H1 (cell line): ENCODE results near the gene TMTC2. TPM values are rescaled to one million over a fixed set of nuclear protein-coding genes. Genes with fewer than 3 reads are reported as not detected.

Experiments
- CTCF ChIA-PET: fragments of 300-600 bp; sonication (Branson Sonifier 250); formaldehyde crosslinking; loops from one replicate; lab custom pipeline; 2021; ENCODE audit not compliant: partially characterized antibody; lab: Charles Lee
- POLR2A ChIA-PET: fragments of 300-600 bp; sonication (Branson Sonifier 250); formaldehyde crosslinking; loops from one replicate; lab custom pipeline; 2021; ENCODE audit warnings: inconsistent platforms; ENCODE audit not compliant: partially characterized antibody; lab: Charles Lee
- DNase-seq, 2 experiments: peaks; one replicate each; pipeline versions ENCODE4 v3.0.0 to v3.0.0-alpha.2; 2010 to 2022; ENCODE audit warnings: low spot score in 2 of 2, low read depth in 1 of 2, mixed read lengths in 1 of 2
- FAIRE-seq: peaks from 2 replicates; lab custom pipeline; 2011; peaks lifted over from hg19 to GRCh38; lab: Jason Lieb, UNC
- H2AFZ ChIP-seq: 2 replicates; pipeline ENCODE4 v1.8.1; 2012; ENCODE audit warnings: low read length, inconsistent platforms
- H2AK5ac ChIP-seq: 2 replicates; pipeline ENCODE4 v1.6.1; 2013; ENCODE audit warnings: low read depth, low read length
- H2BK120ac ChIP-seq: replicated peaks from 2 replicates; pipeline ENCODE3; 2013; ENCODE audit warnings: low read depth, low read length, inconsistent platforms
- H2BK12ac ChIP-seq: 2 replicates; pipeline ENCODE4 v1.6.1; 2013; ENCODE audit warnings: low read depth, low read length
- H2BK15ac ChIP-seq: 2 replicates; pipeline ENCODE4 v1.6.1; 2013; ENCODE audit warnings: low read length
- H2BK20ac ChIP-seq: 2 replicates; pipeline ENCODE4 v1.6.1; 2013; ENCODE audit warnings: low read length
- H2BK5ac ChIP-seq: 2 replicates; pipeline ENCODE4 v1.6.1; 2013; ENCODE audit warnings: low read depth, low read length
- H3K14ac ChIP-seq: 2 replicates; pipeline ENCODE4 v1.6.1; 2013; ENCODE audit warnings: inconsistent platforms; ENCODE audit not compliant: insufficient read length
- H3K18ac ChIP-seq: 2 replicates; pipeline ENCODE4 v1.6.1; 2013; ENCODE audit warnings: low read length; ENCODE audit errors: extremely low read depth
- H3K23ac ChIP-seq: 2 replicates; pipeline ENCODE4 v1.6.1; 2013; ENCODE audit warnings: inconsistent platforms; ENCODE audit not compliant: insufficient read length
- H3K23me2 ChIP-seq: 2 replicates; pipeline ENCODE4 v1.6.1; 2013; ENCODE audit warnings: low read depth, low read length
- H3K27ac ChIP-seq: 2 replicates; pipeline ENCODE4 v1.6.1; 2011; ENCODE audit warnings: low read depth, low read length, inconsistent platforms
- H3K27me3 ChIP-seq, 4 experiments: replicated peaks in 1 of 4; 1 replicate in 1 of 4; 2 replicates in 3 of 4; pipeline versions ENCODE4 v1.6.1 to v1.8.1; 2011 to 2013; ENCODE audit warnings: low read length in 3 of 4, mild to moderate bottlenecking in 3 of 4, inconsistent platforms in 2 of 4, mixed read lengths in 2 of 4, moderate library complexity in 1 of 4; ENCODE audit not compliant: control insufficient read depth in 3 of 4, insufficient read depth in 3 of 4; ENCODE audit errors: extremely low read depth in 1 of 4
- H3K36me3 ChIP-seq, 4 experiments: 2 replicates each; pipeline versions ENCODE4 v1.6.1 to v1.8.1; 2011 to 2013; ENCODE audit warnings: mild to moderate bottlenecking in 4 of 4, low read length in 3 of 4, moderate library complexity in 2 of 4, control low read depth in 1 of 4, inconsistent platforms in 1 of 4; ENCODE audit not compliant: insufficient read depth in 4 of 4, control insufficient read depth in 2 of 4
- H3K4ac ChIP-seq: replicated peaks from 2 replicates; pipeline ENCODE3; 2013; ENCODE audit warnings: low read length, low read depth, mixed read lengths, inconsistent platforms; ENCODE audit not compliant: insufficient read length
- H3K4me1 ChIP-seq, 4 experiments: replicated peaks in 1 of 4; 1 replicate in 1 of 4; 2 replicates in 3 of 4; pipeline versions ENCODE4 v1.6.1 to v1.8.1; 2011 to 2013; ENCODE audit warnings: low read length in 3 of 4, inconsistent platforms in 2 of 4, mixed read lengths in 1 of 4; ENCODE audit not compliant: insufficient read depth in 4 of 4, control insufficient read depth in 3 of 4
- H3K4me2 ChIP-seq, 2 experiments: 2 replicates each; pipeline versions ENCODE4 v1.6.1 to v1.8.1; 2011 to 2013; ENCODE audit warnings: low read depth in 2 of 2, low read length in 2 of 2, control low read depth in 1 of 2, inconsistent platforms in 1 of 2, mild to moderate bottlenecking in 1 of 2; ENCODE audit not compliant: insufficient read depth in 1 of 2
- H3K4me3 ChIP-seq, 4 experiments: fragments of 200-600, 300-600 bp in 1 of 4; sonication (generic), shearing (Covaris generic), sonication (Bioruptor Twin) in 1 of 4; 2 replicates each; pipeline versions ENCODE4 v1.5.1 to v1.8.1; 2011 to 2016; ENCODE audit warnings: low read length in 4 of 4, low read depth in 3 of 4, control low read depth in 2 of 4, inconsistent platforms in 2 of 4, mild to moderate bottlenecking in 2 of 4, mixed read lengths in 1 of 4, moderate library complexity in 1 of 4; ENCODE audit not compliant: insufficient read depth in 2 of 4; ENCODE audit errors: extremely low read depth in 1 of 4
- H3K56ac ChIP-seq: replicated peaks from 2 replicates; pipeline ENCODE3; 2013; ENCODE audit warnings: low read depth, mild to moderate bottlenecking, mixed read lengths, low read length, inconsistent platforms; ENCODE audit not compliant: insufficient read length
- H3K79me1 ChIP-seq: 2 replicates; pipeline ENCODE4 v1.6.1; 2013; ENCODE audit warnings: low read depth, low read length, control low read depth
- H3K79me2 ChIP-seq, 2 experiments: 2 replicates each; pipeline versions ENCODE4 v1.6.1 to v1.8.1; 2012 to 2013; ENCODE audit warnings: low read length in 2 of 2, mild to moderate bottlenecking in 2 of 2, inconsistent platforms in 1 of 2; ENCODE audit not compliant: insufficient read depth in 2 of 2, control insufficient read depth in 1 of 2
- H3K9ac ChIP-seq, 4 experiments: replicated peaks in 1 of 4; 1 replicate in 1 of 4; 2 replicates in 3 of 4; pipeline versions ENCODE4 v1.6.1 to v1.8.1; 2011 to 2013; ENCODE audit warnings: low read depth in 3 of 4, low read length in 3 of 4, control low read depth in 2 of 4, mild to moderate bottlenecking in 2 of 4, moderate library complexity in 2 of 4, inconsistent platforms in 1 of 4; ENCODE audit errors: extremely low read depth in 1 of 4
- H3K9me3 ChIP-seq, 2 experiments: 2 replicates each; pipeline versions ENCODE4 v1.6.1 to v1.8.1; 2012 to 2013; ENCODE audit warnings: mild to moderate bottlenecking in 2 of 2, moderate library complexity in 2 of 2, control low read depth in 1 of 2, inconsistent platforms in 1 of 2, low read depth in 1 of 2, low read length in 1 of 2, mixed read lengths in 1 of 2; ENCODE audit not compliant: insufficient read depth in 2 of 2
- H4K20me1 ChIP-seq, 2 experiments: replicated peaks in 1 of 2; 2 replicates each; pipeline versions ENCODE3 to v1.8.1; 2011 to 2013; ENCODE audit warnings: inconsistent platforms in 2 of 2, low read length in 2 of 2, mild to moderate bottlenecking in 1 of 2; ENCODE audit not compliant: insufficient read depth in 2 of 2, control insufficient read depth in 1 of 2
- H4K5ac ChIP-seq: 2 replicates; pipeline ENCODE4 v1.6.1; 2013; ENCODE audit warnings: low read length, low read depth, mixed read lengths, inconsistent platforms; ENCODE audit not compliant: insufficient read length
- H4K8ac ChIP-seq: 2 replicates; pipeline ENCODE4 v1.8.0; 2013; ENCODE audit warnings: mild to moderate bottlenecking, moderate library complexity, low read length, inconsistent platforms; ENCODE audit not compliant: insufficient read depth; ENCODE audit errors: extremely low read depth
- H4K91ac ChIP-seq: replicated peaks from 2 replicates; pipeline ENCODE3; 2013; ENCODE audit warnings: low read length, mixed read lengths, inconsistent platforms; ENCODE audit not compliant: insufficient read length
- ATF3 ChIP-seq: IDR thresholded peaks from 2 replicates; pipeline ENCODE4 v1.6.1; 2011; ENCODE audit warnings: low read depth, mild to moderate bottlenecking, low read length; ENCODE audit not compliant: insufficient read depth
- CEBPB ChIP-seq: IDR thresholded peaks from 2 replicates; pipeline ENCODE4 v1.6.1; 2012; ENCODE audit warnings: low read depth, low read length
- E2F6 ChIP-seq: IDR thresholded peaks from 2 replicates; pipeline ENCODE4 v1.6.1; 2012; ENCODE audit warnings: inconsistent platforms
- FOSL1 ChIP-seq: IDR thresholded peaks from 2 replicates; pipeline ENCODE4 v1.6.1; 2011; ENCODE audit warnings: mild to moderate bottlenecking, low read depth, low read length, moderate library complexity; ENCODE audit not compliant: insufficient read depth
- GABPA ChIP-seq: IDR thresholded peaks from 2 replicates; pipeline ENCODE4 v1.6.1; 2011; ENCODE audit warnings: mild to moderate bottlenecking, low read length, moderate library complexity, borderline replicate concordance; ENCODE audit not compliant: insufficient read depth
- KDM1A ChIP-seq: fragments of 200-600, 300-600 bp; sonication (generic); IDR thresholded peaks from 2 replicates; pipeline ENCODE4 v1.7.1; 2016; ENCODE audit warnings: mild to moderate bottlenecking, low read length, borderline replicate concordance
- MAFK ChIP-seq: IDR thresholded peaks from 2 replicates; pipeline ENCODE4 v1.6.1; 2012; ENCODE audit warnings: low read depth, mild to moderate bottlenecking, improper control_type of control experiment, low read length
- POLR2A ChIP-seq, 2 experiments: IDR thresholded peaks; 1 replicate in 1 of 2; 2 replicates in 1 of 2; pipeline ENCODE4 v1.6.1; 2011; ENCODE audit warnings: low read depth in 2 of 2, low read length in 2 of 2, mild to moderate bottlenecking in 2 of 2; ENCODE audit errors: control extremely low read depth in 1 of 2
- POLR2AphosphoS5 ChIP-seq: IDR thresholded peaks from 2 replicates; pipeline ENCODE4 v1.6.1; 2011; ENCODE audit warnings: low read depth, low read length
- RBBP5 ChIP-seq: IDR thresholded peaks from 2 replicates; pipeline ENCODE4 v1.7.1; 2012; ENCODE audit warnings: low read depth, mild to moderate bottlenecking, inconsistent platforms, low read length, moderate library complexity, borderline replicate concordance
- SP4 ChIP-seq: IDR thresholded peaks from 2 replicates; pipeline ENCODE4 v1.6.1; 2012; ENCODE audit warnings: low read length, inconsistent platforms
- TAF1 ChIP-seq: IDR thresholded peaks from 2 replicates; pipeline ENCODE4 v1.6.1; 2011; ENCODE audit warnings: mild to moderate bottlenecking, low read depth, low read length
- TBP ChIP-seq: IDR thresholded peaks from 2 replicates; pipeline ENCODE4 v1.6.1; 2011; ENCODE audit warnings: low read depth, low read length, improper control_type of control experiment
- TCF12 ChIP-seq: IDR thresholded peaks from 2 replicates; pipeline ENCODE4 v1.6.1; 2011; ENCODE audit warnings: low read depth, mild to moderate bottlenecking, low read length
- WGBS, 2 experiments: shearing (Covaris generic) in 1 of 2; methylation state at CpG; one replicate each; pipeline versions ENCODE4 v1.1.6 to v1.1.7; 2013 to 2015; ENCODE audit warnings: low lambda C conversion rate in 2 of 2, mixed read lengths in 2 of 2, inconsistent platforms in 1 of 2, low coverage in 1 of 2, missing lambda C conversion rate in 1 of 2; ENCODE audit not compliant: insufficient replicate concordance in 2 of 2, insufficient coverage in 1 of 2, insufficient read length in 1 of 2; ENCODE audit errors: extremely low coverage in 1 of 2, missing lambda C conversion rate in 1 of 2; 5-methylcytosine and 5-hydroxymethylcytosine counted together
- polyA plus RNA-seq, 7 experiments: library from polyadenylated mRNA; depleted of rRNA in 3 of 7; stranded (reverse) in 5 of 7; unstranded in 2 of 7; fragments of >200 nt in 5 of 7; fragments of 200-250 nt in 2 of 7; gene quantifications; 1 replicate in 5 of 7; 2 replicates in 1 of 7; 4 replicates in 1 of 7; pipeline versions ENCODE4 v1.2.1 to v1.2.3, GENCODE V29; 2011 to 2013; ENCODE audit warnings: missing spikeins in 2 of 7, mixed read lengths in 2 of 7
- total RNA-seq: library from RNA; stranded (reverse); fragmentation: NEBNext Ultra II Directional; extraction: Animal tissue kit (Norgen Biotek cat#: 25700); gene quantifications from 2 replicates; pipeline ENCODE4 v1.2.1, GENCODE V29; 2021

The TMTC2 gene
- total and polyA plus RNA-seq, 2 of the 8 experiments (the other 6 are each of a cell fraction or from before 2014, with no cell fraction given), result 2.3 to 3.9 TPM

GRCh38 chr12:82710741-82711140, 24.0 kb downstream of the TMTC2 start:
- no peak overlapping the region for H3K18ac ChIP-seq
- 93% methylated on average over 2 of the region's 2 CpGs; no CpG with 5 or more reads in 1 of the 2 experiments for WGBS, 2 experiments
- H3K4ac ChIP-seq, result no peak overlapping the region
- H3K4me3 ChIP-seq, result no peak overlapping the region
- H3K79me1 ChIP-seq, result no peaks in the 10 kb centered on the region
- H3K4me1 ChIP-seq, result peaks cover 0 to 10% (median 4%) of the 10 kb centered on the region in 4 experiments; a peak in 5 of 7 replicates
- H4K20me1 ChIP-seq, result no peaks in the 10 kb centered on the region
- H2BK12ac ChIP-seq, result no peak overlapping the region
- H3K27ac ChIP-seq, result no peak overlapping the region
- FAIRE-seq (no peak), DNase-seq (no peak)
- H3K79me2 ChIP-seq, result no peaks in the 10 kb centered on the region; a peak in 2 of 4 replicates
- H3K4me2 ChIP-seq, result no peak overlapping the region
- no peak overlapping the region for H3K23ac ChIP-seq
- H2BK120ac ChIP-seq, result no peak overlapping the region
- no peak overlapping the region for H4K91ac ChIP-seq
- H3K27me3 ChIP-seq, result no peaks in the 10 kb centered on the region
- H4K5ac ChIP-seq, result no peak overlapping the region
- H2BK5ac ChIP-seq, result no peak overlapping the region
- ChIA-PET CTCF (interaction anchor here (0.8 to 1.5 kb wide), 4 partner anchors 12 to 397 kb away, joined by 3 to 6 read pairs (median 6); no protein-coding TSS in a partner anchor), POLR2A (no interaction called here)
- H3K23me2 ChIP-seq, result no peaks in the 10 kb centered on the region
- H3K56ac ChIP-seq, result no peak overlapping the region
- H3K9me3 ChIP-seq, result no peaks in the 10 kb centered on the region
- H4K8ac ChIP-seq, result no peak overlapping the region
- no peak overlapping the region for H2BK20ac ChIP-seq
- H3K14ac ChIP-seq, result no peak overlapping the region
- no peak overlapping the region for H2AFZ ChIP-seq
- H3K36me3 ChIP-seq, result no peaks in the 10 kb centered on the region
- no peak overlapping the region for H2AK5ac ChIP-seq
- no peak overlapping the region for H3K9ac ChIP-seq
- no peak overlapping the region for H2BK15ac ChIP-seq
- TF ChIP-seq E2F6, result no peak
- no peak for TF ChIP-seq MAFK
- TF ChIP-seq TAF1, result no peak
- TF ChIP-seq TCF12, result no peak
- TF ChIP-seq ATF3, result no peak
- no peak for TF ChIP-seq POLR2AphosphoS5
- no peak for TF ChIP-seq TBP
- no peak for TF ChIP-seq FOSL1
- TF ChIP-seq RBBP5, result no peak
- no peak for TF ChIP-seq GABPA
- no peak for TF ChIP-seq CEBPB
- no peak for TF ChIP-seq POLR2A (IDR thresholded peaks at IDR 0.05; ENCODE audit: control extremely low read depth in 1 of 2, low read depth in 2 of 2, low read length in 2 of 2)
- TF ChIP-seq SP4, result no peak
- no peak for TF ChIP-seq KDM1A
